Neural progenitor cell (in vitro differentiated cells): ENCODE results near the gene USP25. TPM values are rescaled to one million over a fixed set of nuclear protein-coding genes. Genes with fewer than 3 reads are reported as not detected.

Experiments
- DNase-seq: peaks from one replicate; pipeline ENCODE4 v3.0.0-alpha.2; 2016; ENCODE audit warnings: low spot score
- H2AFZ ChIP-seq: fragments of 200-600 bp; sonication (generic); replicated peaks from 2 replicates; pipeline ENCODE4 v1.6.1; 2016; ENCODE audit warnings: antibody characterized with exemption
- H3F3A ChIP-seq: fragments of 200-600 bp; sonication (generic); 2 replicates; pipeline ENCODE4 v1.6.1; 2016; ENCODE audit warnings: antibody characterized with exemption, low read depth
- H3K27ac ChIP-seq: fragments of 200-600 bp; sonication (generic); 2 replicates; pipeline ENCODE4 v1.5.1; 2016; ENCODE audit warnings: mild to moderate bottlenecking
- H3K27me3 ChIP-seq: fragments of 200-600 bp; sonication (generic); 2 replicates; pipeline ENCODE4 v1.6.1; 2016; ENCODE audit warnings: mild to moderate bottlenecking, moderate library complexity
- H3K36me3 ChIP-seq: fragments of 200-600 bp; sonication (generic); 2 replicates; pipeline ENCODE4 v1.5.1; 2016
- H3K4me1 ChIP-seq: fragments of 200-600 bp; sonication (generic); 2 replicates; pipeline ENCODE4 v1.6.1; 2016; ENCODE audit warnings: mixed run types
- H3K4me2 ChIP-seq: fragments of 200-600 bp; sonication (generic); 2 replicates; pipeline ENCODE4 v1.6.1; 2016
- H3K4me3 ChIP-seq: fragments of 200-600 bp; sonication (generic); 2 replicates; pipeline ENCODE4 v1.5.1; 2016
- H3K79me2 ChIP-seq: fragments of 200-600 bp; sonication (generic); 2 replicates; pipeline ENCODE4 v1.6.1; 2016; ENCODE audit warnings: low read depth
- H3K9ac ChIP-seq: fragments of 200-600 bp; sonication (generic); 2 replicates; pipeline ENCODE4 v1.6.1; 2016
- H3K9me3 ChIP-seq: fragments of 200-600 bp; sonication (generic); 2 replicates; pipeline ENCODE4 v1.5.1; 2016; ENCODE audit warnings: low read depth
- H4K20me1 ChIP-seq: fragments of 200-600 bp; sonication (generic); 2 replicates; pipeline ENCODE4 v1.6.1; 2016; ENCODE audit warnings: low read depth
- H3K27ac Mint-ChIP-seq: 3 replicates; pipeline ENCODE4 v1.8.0; 2021; ENCODE audit warnings: mixed read lengths
- H3K27me3 Mint-ChIP-seq: 2 replicates; pipeline ENCODE4 v1.8.0; 2022; ENCODE audit warnings: low read depth, mild to moderate bottlenecking, inconsistent platforms, moderate library complexity, mixed read lengths; ENCODE audit not compliant: insufficient read depth
- H3K36me3 Mint-ChIP-seq: 3 replicates; pipeline ENCODE4 v1.8.0; 2021; ENCODE audit warnings: mixed read lengths
- H3K4me1 Mint-ChIP-seq: 3 replicates; pipeline ENCODE4 v1.8.0; 2021; ENCODE audit warnings: mixed read lengths
- H3K4me3 Mint-ChIP-seq: 3 replicates; pipeline ENCODE4 v1.8.0; 2021; ENCODE audit warnings: mild to moderate bottlenecking, moderate library complexity, mixed read lengths
- H3K9me3 Mint-ChIP-seq: 3 replicates; pipeline ENCODE4 v1.8.0; 2020; ENCODE audit warnings: mixed read lengths
- CTCF ChIP-seq: fragments of 200-600 bp; sonication (generic); IDR thresholded peaks from 2 replicates; pipeline ENCODE4 v1.5.1; 2017; ENCODE audit warnings: antibody characterized with exemption, mild to moderate bottlenecking
- EZH2 ChIP-seq: fragments of 200-600 bp; sonication (generic); IDR thresholded peaks from 2 replicates; pipeline ENCODE4 v1.6.1; 2017; ENCODE audit warnings: antibody characterized with exemption, mild to moderate bottlenecking, moderate library complexity
- EZH2phosphoT487 ChIP-seq: fragments of 200-600 bp; sonication (generic); IDR thresholded peaks from 2 replicates; pipeline ENCODE4 v1.6.1; 2017; ENCODE audit warnings: antibody characterized with exemption
- total RNA-seq: library from RNA; depleted of rRNA; stranded (reverse); fragments of >200 nt; gene quantifications from 2 replicates; pipeline ENCODE4 v1.2.3, GENCODE V29; 2015; ENCODE audit warnings: low replicate concordance

The USP25 gene
- total RNA-seq, 1 donor from 2014 or later: 36.4 TPM

GRCh38 chr21:15719976-15720375, 9.8 kb upstream of the USP25 start:
- no peaks in the 10 kb centered on the region for H4K20me1 ChIP-seq
- no peaks in the 10 kb centered on the region for H3K9me3 ChIP-seq
- Mint-ChIP-seq H3K4me1 (no peaks in the 10 kb centered on the region), H3K27me3 (no peaks in the 10 kb centered on the region), H3K9me3 (peaks cover 1% of the 10 kb centered on the region), H3K36me3 (no peaks in the 10 kb centered on the region), H3K4me3 (no peak overlapping the region), H3K27ac (no peak overlapping the region)
- H3F3A ChIP-seq: no peaks in the 10 kb centered on the region
- H3K4me3 ChIP-seq: no peak overlapping the region
- DNase-seq: no peak
- no peaks in the 10 kb centered on the region for H3K36me3 ChIP-seq
- H3K9ac ChIP-seq: no peak overlapping the region
- no peaks in the 10 kb centered on the region for H3K27me3 ChIP-seq
- H3K27ac ChIP-seq: no peak overlapping the region
- TF ChIP-seq EZH2: no peak
- TF ChIP-seq CTCF: no peak
- no peak for TF ChIP-seq EZH2phosphoT487
- no peak overlapping the region for H2AFZ ChIP-seq
- no peaks in the 10 kb centered on the region for H3K79me2 ChIP-seq
- no peak overlapping the region for H3K4me2 ChIP-seq
- H3K4me1 ChIP-seq: no peaks in the 10 kb centered on the region

GRCh38 chr21:15722591-15723324, 7.0 kb upstream of the USP25 start:
- no peak overlapping the region for H3K4me2 ChIP-seq

GRCh38 chr21:15725949-15726348, 3.8 kb upstream of the USP25 start:
- no peak for DNase-seq

More at GRCh38 chr21:15722591-15723324, 7.0 kb upstream of the USP25 start:
- Mint-ChIP-seq H3K9me3 (peaks cover 1% of the 10 kb centered on the region), H3K27ac (no peak overlapping the region), H3K27me3 (no peaks in the 10 kb centered on the region), H3K4me1 (no peaks in the 10 kb centered on the region), H3K4me3 (no peak overlapping the region), H3K36me3 (no peaks in the 10 kb centered on the region)
- TF ChIP-seq EZH2phosphoT487 (no peak), CTCF (no peak), EZH2 (no peak)
- no peak for DNase-seq
- Histone ChIP-seq H3K79me2 (no peaks in the 10 kb centered on the region), H3K27ac (no peak overlapping the region), H3K9me3 (no peaks in the 10 kb centered on the region), H3K4me1 (no peaks in the 10 kb centered on the region), H3K9ac (no peak overlapping the region), H3K4me3 (no peak overlapping the region), H2AFZ (peak overlapping the region; percentile 40), H3K27me3 (no peaks in the 10 kb centered on the region), H3F3A (no peaks in the 10 kb centered on the region), H4K20me1 (no peaks in the 10 kb centered on the region), H3K36me3 (no peaks in the 10 kb centered on the region)

More at GRCh38 chr21:15725949-15726348, 3.8 kb upstream of the USP25 start:
- Histone ChIP-seq H3K27ac (no peak overlapping the region), H3K27me3 (peaks cover 11% of the 10 kb centered on the region), H3F3A (peaks cover 6% of the 10 kb centered on the region), H2AFZ (no peak overlapping the region), H3K36me3 (no peaks in the 10 kb centered on the region), H3K9ac (no peak overlapping the region), H3K79me2 (peaks cover 5% of the 10 kb centered on the region), H3K4me1 (no peaks in the 10 kb centered on the region), H4K20me1 (peaks cover 3% of the 10 kb centered on the region), H3K4me2 (no peak overlapping the region), H3K9me3 (no peaks in the 10 kb centered on the region), H3K4me3 (no peak overlapping the region)
- Mint-ChIP-seq H3K27ac (no peak overlapping the region), H3K9me3 (peaks cover 1% of the 10 kb centered on the region), H3K4me1 (no peaks in the 10 kb centered on the region), H3K36me3 (no peaks in the 10 kb centered on the region), H3K4me3 (no peak overlapping the region), H3K27me3 (peaks cover 3% of the 10 kb centered on the region)
- TF ChIP-seq CTCF: no peak
- no peak for TF ChIP-seq EZH2
- no peak for TF ChIP-seq EZH2phosphoT487
